H1 (cell line): Measurements from ENCODE around the gene ADCK1. TPM values are rescaled to one million over a fixed set of nuclear protein-coding genes. Genes with fewer than 3 reads are reported as not detected.

ENCODE experiments used
- CTCF ChIA-PET: fragments of 300-600 bp; sonication (Branson Sonifier 250); formaldehyde crosslinking; loops from one replicate; lab custom pipeline; 2021; ENCODE audit not compliant: partially characterized antibody; lab: Charles Lee
- POLR2A ChIA-PET: fragments of 300-600 bp; sonication (Branson Sonifier 250); formaldehyde crosslinking; loops from one replicate; lab custom pipeline; 2021; ENCODE audit warnings: inconsistent platforms; ENCODE audit not compliant: partially characterized antibody; lab: Charles Lee
- DNase-seq, 2 experiments: peaks; one replicate each; pipeline versions ENCODE4 v3.0.0 to v3.0.0-alpha.2; 2010 to 2022; ENCODE audit warnings: low spot score in 2 of 2, low read depth in 1 of 2, mixed read lengths in 1 of 2
- FAIRE-seq: peaks from 2 replicates; lab custom pipeline; 2011; peaks lifted over from hg19 to GRCh38; lab: Jason Lieb, UNC
- H2AFZ ChIP-seq: 2 replicates; pipeline ENCODE4 v1.8.1; 2012; ENCODE audit warnings: low read length, inconsistent platforms
- H2AK5ac ChIP-seq: 2 replicates; pipeline ENCODE4 v1.6.1; 2013; ENCODE audit warnings: low read depth, low read length
- H2BK120ac ChIP-seq: replicated peaks from 2 replicates; pipeline ENCODE3; 2013; ENCODE audit warnings: low read depth, low read length, inconsistent platforms
- H2BK12ac ChIP-seq: 2 replicates; pipeline ENCODE4 v1.6.1; 2013; ENCODE audit warnings: low read depth, low read length
- H2BK15ac ChIP-seq: 2 replicates; pipeline ENCODE4 v1.6.1; 2013; ENCODE audit warnings: low read length
- H2BK20ac ChIP-seq: 2 replicates; pipeline ENCODE4 v1.6.1; 2013; ENCODE audit warnings: low read length
- H2BK5ac ChIP-seq: 2 replicates; pipeline ENCODE4 v1.6.1; 2013; ENCODE audit warnings: low read depth, low read length
- H3K14ac ChIP-seq: 2 replicates; pipeline ENCODE4 v1.6.1; 2013; ENCODE audit warnings: inconsistent platforms; ENCODE audit not compliant: insufficient read length
- H3K18ac ChIP-seq: 2 replicates; pipeline ENCODE4 v1.6.1; 2013; ENCODE audit warnings: low read length; ENCODE audit errors: extremely low read depth
- H3K23ac ChIP-seq: 2 replicates; pipeline ENCODE4 v1.6.1; 2013; ENCODE audit warnings: inconsistent platforms; ENCODE audit not compliant: insufficient read length
- H3K23me2 ChIP-seq: 2 replicates; pipeline ENCODE4 v1.6.1; 2013; ENCODE audit warnings: low read depth, low read length
- H3K27ac ChIP-seq: 2 replicates; pipeline ENCODE4 v1.6.1; 2011; ENCODE audit warnings: low read depth, low read length, inconsistent platforms
- H3K27me3 ChIP-seq, 4 experiments: replicated peaks in 1 of 4; 1 replicate in 1 of 4; 2 replicates in 3 of 4; pipeline versions ENCODE4 v1.6.1 to v1.8.1; 2011 to 2013; ENCODE audit warnings: low read length in 3 of 4, mild to moderate bottlenecking in 3 of 4, inconsistent platforms in 2 of 4, mixed read lengths in 2 of 4, moderate library complexity in 1 of 4; ENCODE audit not compliant: control insufficient read depth in 3 of 4, insufficient read depth in 3 of 4; ENCODE audit errors: extremely low read depth in 1 of 4
- H3K36me3 ChIP-seq, 4 experiments: 2 replicates each; pipeline versions ENCODE4 v1.6.1 to v1.8.1; 2011 to 2013; ENCODE audit warnings: mild to moderate bottlenecking in 4 of 4, low read length in 3 of 4, moderate library complexity in 2 of 4, control low read depth in 1 of 4, inconsistent platforms in 1 of 4; ENCODE audit not compliant: insufficient read depth in 4 of 4, control insufficient read depth in 2 of 4
- H3K4ac ChIP-seq: replicated peaks from 2 replicates; pipeline ENCODE3; 2013; ENCODE audit warnings: low read length, low read depth, mixed read lengths, inconsistent platforms; ENCODE audit not compliant: insufficient read length
- H3K4me1 ChIP-seq, 4 experiments: replicated peaks in 1 of 4; 1 replicate in 1 of 4; 2 replicates in 3 of 4; pipeline versions ENCODE4 v1.6.1 to v1.8.1; 2011 to 2013; ENCODE audit warnings: low read length in 3 of 4, inconsistent platforms in 2 of 4, mixed read lengths in 1 of 4; ENCODE audit not compliant: insufficient read depth in 4 of 4, control insufficient read depth in 3 of 4
- H3K4me2 ChIP-seq, 2 experiments: 2 replicates each; pipeline versions ENCODE4 v1.6.1 to v1.8.1; 2011 to 2013; ENCODE audit warnings: low read depth in 2 of 2, low read length in 2 of 2, control low read depth in 1 of 2, inconsistent platforms in 1 of 2, mild to moderate bottlenecking in 1 of 2; ENCODE audit not compliant: insufficient read depth in 1 of 2
- H3K4me3 ChIP-seq, 4 experiments: fragments of 200-600, 300-600 bp in 1 of 4; sonication (generic), shearing (Covaris generic), sonication (Bioruptor Twin) in 1 of 4; 2 replicates each; pipeline versions ENCODE4 v1.5.1 to v1.8.1; 2011 to 2016; ENCODE audit warnings: low read length in 4 of 4, low read depth in 3 of 4, control low read depth in 2 of 4, inconsistent platforms in 2 of 4, mild to moderate bottlenecking in 2 of 4, mixed read lengths in 1 of 4, moderate library complexity in 1 of 4; ENCODE audit not compliant: insufficient read depth in 2 of 4; ENCODE audit errors: extremely low read depth in 1 of 4
- H3K56ac ChIP-seq: replicated peaks from 2 replicates; pipeline ENCODE3; 2013; ENCODE audit warnings: low read depth, mild to moderate bottlenecking, mixed read lengths, low read length, inconsistent platforms; ENCODE audit not compliant: insufficient read length
- H3K79me1 ChIP-seq: 2 replicates; pipeline ENCODE4 v1.6.1; 2013; ENCODE audit warnings: low read depth, low read length, control low read depth
- H3K79me2 ChIP-seq, 2 experiments: 2 replicates each; pipeline versions ENCODE4 v1.6.1 to v1.8.1; 2012 to 2013; ENCODE audit warnings: low read length in 2 of 2, mild to moderate bottlenecking in 2 of 2, inconsistent platforms in 1 of 2; ENCODE audit not compliant: insufficient read depth in 2 of 2, control insufficient read depth in 1 of 2
- H3K9ac ChIP-seq, 4 experiments: replicated peaks in 1 of 4; 1 replicate in 1 of 4; 2 replicates in 3 of 4; pipeline versions ENCODE4 v1.6.1 to v1.8.1; 2011 to 2013; ENCODE audit warnings: low read depth in 3 of 4, low read length in 3 of 4, control low read depth in 2 of 4, mild to moderate bottlenecking in 2 of 4, moderate library complexity in 2 of 4, inconsistent platforms in 1 of 4; ENCODE audit errors: extremely low read depth in 1 of 4
- H3K9me3 ChIP-seq, 2 experiments: 2 replicates each; pipeline versions ENCODE4 v1.6.1 to v1.8.1; 2012 to 2013; ENCODE audit warnings: mild to moderate bottlenecking in 2 of 2, moderate library complexity in 2 of 2, control low read depth in 1 of 2, inconsistent platforms in 1 of 2, low read depth in 1 of 2, low read length in 1 of 2, mixed read lengths in 1 of 2; ENCODE audit not compliant: insufficient read depth in 2 of 2
- H4K20me1 ChIP-seq, 2 experiments: replicated peaks in 1 of 2; 2 replicates each; pipeline versions ENCODE3 to v1.8.1; 2011 to 2013; ENCODE audit warnings: inconsistent platforms in 2 of 2, low read length in 2 of 2, mild to moderate bottlenecking in 1 of 2; ENCODE audit not compliant: insufficient read depth in 2 of 2, control insufficient read depth in 1 of 2
- H4K5ac ChIP-seq: 2 replicates; pipeline ENCODE4 v1.6.1; 2013; ENCODE audit warnings: low read length, low read depth, mixed read lengths, inconsistent platforms; ENCODE audit not compliant: insufficient read length
- H4K8ac ChIP-seq: 2 replicates; pipeline ENCODE4 v1.8.0; 2013; ENCODE audit warnings: mild to moderate bottlenecking, moderate library complexity, low read length, inconsistent platforms; ENCODE audit not compliant: insufficient read depth; ENCODE audit errors: extremely low read depth
- H4K91ac ChIP-seq: replicated peaks from 2 replicates; pipeline ENCODE3; 2013; ENCODE audit warnings: low read length, mixed read lengths, inconsistent platforms; ENCODE audit not compliant: insufficient read length
- BACH1 ChIP-seq: IDR thresholded peaks from 2 replicates; pipeline ENCODE4 v1.6.1; 2012; ENCODE audit warnings: low read length, improper control_type of control experiment
- BRCA1 ChIP-seq: IDR thresholded peaks from 2 replicates; pipeline ENCODE4 v1.6.1; 2012; ENCODE audit warnings: low read depth, low read length, improper control_type of control experiment
- CTCF ChIP-seq, 3 experiments: IDR thresholded peaks; 1 replicate in 2 of 3; 2 replicates in 1 of 3; pipeline versions ENCODE4 v1.5.1 to v1.6.1; 2011; ENCODE audit warnings: low read length in 3 of 3, mild to moderate bottlenecking in 3 of 3, inconsistent platforms in 2 of 3, low read depth in 1 of 3, moderate library complexity in 1 of 3; ENCODE audit not compliant: insufficient read depth in 1 of 3; ENCODE audit errors: control extremely low read depth in 1 of 3
- EGR1 ChIP-seq: IDR thresholded peaks from 2 replicates; pipeline ENCODE4 v1.6.1; 2011; ENCODE audit warnings: low read depth, low read length, borderline replicate concordance
- GTF2F1 ChIP-seq: IDR thresholded peaks from 2 replicates; pipeline ENCODE4 v1.6.1; 2012; ENCODE audit warnings: low read depth, low read length, improper control_type of control experiment, borderline replicate concordance
- HDAC2 ChIP-seq, 2 experiments: fragments of 300-600 bp in 1 of 2; sonication (generic) in 1 of 2; IDR thresholded peaks; 2 replicates each; pipeline ENCODE4 v1.6.1; 2011 to 2012; ENCODE audit warnings: low read depth in 2 of 2, low read length in 2 of 2, mild to moderate bottlenecking in 2 of 2, moderate library complexity in 2 of 2, borderline replicate concordance in 1 of 2, inconsistent platforms in 1 of 2
- KDM1A ChIP-seq: fragments of 200-600, 300-600 bp; sonication (generic); IDR thresholded peaks from 2 replicates; pipeline ENCODE4 v1.7.1; 2016; ENCODE audit warnings: mild to moderate bottlenecking, low read length, borderline replicate concordance
- KDM5A ChIP-seq: fragments of 200-600 bp; IDR thresholded peaks from 2 replicates; pipeline ENCODE4 v1.7.1; 2012; ENCODE audit warnings: mild to moderate bottlenecking, low read length, inconsistent platforms, mixed read lengths
- RXRA ChIP-seq: IDR thresholded peaks from 2 replicates; pipeline ENCODE4 v1.6.1; 2011; ENCODE audit warnings: low read depth, mild to moderate bottlenecking, low read length, moderate library complexity; ENCODE audit not compliant: insufficient read depth
- SP1 ChIP-seq: IDR thresholded peaks from 2 replicates; pipeline ENCODE4 v1.6.1; 2011; ENCODE audit warnings: low read depth, low read length
- WGBS, 2 experiments: shearing (Covaris generic) in 1 of 2; methylation state at CpG; one replicate each; pipeline versions ENCODE4 v1.1.6 to v1.1.7; 2013 to 2015; ENCODE audit warnings: low lambda C conversion rate in 2 of 2, mixed read lengths in 2 of 2, inconsistent platforms in 1 of 2, low coverage in 1 of 2, missing lambda C conversion rate in 1 of 2; ENCODE audit not compliant: insufficient replicate concordance in 2 of 2, insufficient coverage in 1 of 2, insufficient read length in 1 of 2; ENCODE audit errors: extremely low coverage in 1 of 2, missing lambda C conversion rate in 1 of 2; 5-methylcytosine and 5-hydroxymethylcytosine counted together
- polyA plus RNA-seq, 7 experiments: library from polyadenylated mRNA; depleted of rRNA in 3 of 7; stranded (reverse) in 5 of 7; unstranded in 2 of 7; fragments of >200 nt in 5 of 7; fragments of 200-250 nt in 2 of 7; gene quantifications; 1 replicate in 5 of 7; 2 replicates in 1 of 7; 4 replicates in 1 of 7; pipeline versions ENCODE4 v1.2.1 to v1.2.3, GENCODE V29; 2011 to 2013; ENCODE audit warnings: missing spikeins in 2 of 7, mixed read lengths in 2 of 7
- total RNA-seq: library from RNA; stranded (reverse); fragmentation: NEBNext Ultra II Directional; extraction: Animal tissue kit (Norgen Biotek cat#: 25700); gene quantifications from 2 replicates; pipeline ENCODE4 v1.2.1, GENCODE V29; 2021

ADCK1 gene
- total and polyA plus RNA-seq, 2 of the 8 experiments (the other 6 are each of a cell fraction or from before 2014, with no cell fraction given): 11.0 to 16.8 TPM

- Histone ChIP-seq H3K14ac (no peak overlapping the region), H3K18ac (no peak overlapping the region), H2BK5ac (no peak overlapping the region), H3K4me2 (no peak overlapping the region), H2AFZ (no peak overlapping the region), H3K9me3 (no peaks in the 10 kb centered on the region), H3K56ac (no peak overlapping the region), H2BK15ac (no peak overlapping the region), H3K23me2 (no peaks in the 10 kb centered on the region), H3K9ac (no peak overlapping the region), H4K8ac (no peak overlapping the region), H2BK20ac (no peak overlapping the region), H3K23ac (no peak overlapping the region), H3K4me3 (no peak overlapping the region), H3K27ac (no peak overlapping the region), H2BK120ac (no peak overlapping the region), H4K20me1 (peaks cover 0 to 2% of the 10 kb centered on the region in 2 experiments), H3K4me1 (no peaks in the 10 kb centered on the region), H3K79me1 (no peaks in the 10 kb centered on the region), H3K36me3 (no peaks in the 10 kb centered on the region; a peak in 1 of 8 replicates), H4K5ac (no peak overlapping the region), H4K91ac (no peak overlapping the region), H2AK5ac (no peak overlapping the region), H3K79me2 (no peaks in the 10 kb centered on the region), H3K4ac (no peak overlapping the region), H3K27me3 (no peaks in the 10 kb centered on the region), H2BK12ac (no peak overlapping the region)
- ChIA-PET POLR2A (no interaction called here), CTCF (interaction anchor here (7.2 kb wide), 1 partner anchor 10 kb away, joined by 80 read pairs; no protein-coding TSS in a partner anchor)
- TF ChIP-seq RXRA (no peak), BACH1 (no peak), GTF2F1 (no peak), KDM1A (no peak), SP1 (no peak), KDM5A (no peak), BRCA1 (no peak), EGR1 (no peak), CTCF (IDR thresholded peaks at IDR 0.05; ENCODE audit: control extremely low read depth in 1 of 3, insufficient read depth in 1 of 3, low read depth in 1 of 3, low read length in 3 of 3) (no peak), HDAC2 (IDR thresholded peaks at IDR 0.05; ENCODE audit: borderline replicate concordance in 1 of 2, low read depth in 2 of 2, low read length in 2 of 2) (no peak)
- no peak for FAIRE-seq
- 95% methylated on average over 6 of the region's 6 CpGs; no CpG with 5 or more reads in 1 of the 2 experiments for WGBS, 2 experiments
- DNase-seq: no peak
Measured at GRCh38 chr14:77865455-77865854, 65.5 kb downstream of the ADCK1 start.
